Measurements from ENCODE around the gene C8G.

DNA sequence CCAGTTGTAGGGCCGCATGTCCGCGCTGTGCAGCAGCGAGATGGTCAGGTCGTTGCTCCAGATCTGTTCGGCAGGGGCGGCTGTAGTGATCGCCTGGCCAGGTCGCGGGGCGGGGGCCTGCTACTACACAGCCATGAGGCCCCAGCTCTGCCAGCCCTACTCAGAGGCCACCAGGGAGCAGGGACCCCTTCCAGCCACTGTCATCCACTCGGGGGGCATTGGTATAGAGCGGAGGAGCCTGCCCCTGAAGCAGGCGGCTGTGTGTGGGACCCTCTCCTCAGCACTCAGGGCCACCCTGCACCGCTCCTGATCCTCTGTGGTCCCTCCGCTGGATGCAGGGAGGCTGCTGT is 2.2 kb upstream of the C8G start:
- TF ChIP-seq, protein P1, sequence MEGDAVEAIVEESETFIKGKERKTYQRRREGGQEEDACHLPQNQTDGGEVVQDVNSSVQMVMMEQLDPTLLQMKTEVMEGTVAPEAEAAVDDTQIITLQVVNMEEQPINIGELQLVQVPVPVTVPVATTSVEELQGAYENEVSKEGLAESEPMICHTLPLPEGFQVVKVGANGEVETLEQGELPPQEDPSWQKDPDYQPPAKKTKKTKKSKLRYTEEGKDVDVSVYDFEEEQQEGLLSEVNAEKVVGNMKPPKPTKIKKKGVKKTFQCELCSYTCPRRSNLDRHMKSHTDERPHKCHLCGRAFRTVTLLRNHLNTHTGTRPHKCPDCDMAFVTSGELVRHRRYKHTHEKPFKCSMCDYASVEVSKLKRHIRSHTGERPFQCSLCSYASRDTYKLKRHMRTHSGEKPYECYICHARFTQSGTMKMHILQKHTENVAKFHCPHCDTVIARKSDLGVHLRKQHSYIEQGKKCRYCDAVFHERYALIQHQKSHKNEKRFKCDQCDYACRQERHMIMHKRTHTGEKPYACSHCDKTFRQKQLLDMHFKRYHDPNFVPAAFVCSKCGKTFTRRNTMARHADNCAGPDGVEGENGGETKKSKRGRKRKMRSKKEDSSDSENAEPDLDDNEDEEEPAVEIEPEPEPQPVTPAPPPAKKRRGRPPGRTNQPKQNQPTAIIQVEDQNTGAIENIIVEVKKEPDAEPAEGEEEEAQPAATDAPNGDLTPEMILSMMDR (IDR thresholded peaks at IDR 0.05): no peak
- no peak for TF ChIP-seq POLR2A (IDR thresholded peaks at IDR 0.05)

Data from right lobe of liver (tissue), 4 donors.